WERI-Rb-1 (cell line): ENCODE results near the gene MAML2.

Source experiments
- DNase-seq: peaks from one replicate; pipeline ENCODE4 v3.0.0-alpha.2; 2020
- H3K27ac ChIP-seq: fragments of 250-450 bp; sonication (Bioruptor Pico); 2 replicates; pipeline ENCODE4 v1.5.1; 2020; ENCODE audit warnings: mild to moderate bottlenecking, moderate library complexity
- H3K27me3 ChIP-seq: fragments of 250-450 bp; sonication (Bioruptor Pico); 2 replicates; pipeline ENCODE4 v1.5.1; 2021; ENCODE audit warnings: mild to moderate bottlenecking, low read depth, moderate library complexity; ENCODE audit not compliant: insufficient read depth, severe bottlenecking
- H3K36me3 ChIP-seq: fragments of 250-450 bp; sonication (Bioruptor Pico); 2 replicates; pipeline ENCODE4 v1.5.1; 2020; ENCODE audit warnings: mild to moderate bottlenecking, moderate library complexity
- H3K4me3 ChIP-seq: 2 replicates; pipeline ENCODE4 v1.5.1; 2011; ENCODE audit warnings: low read depth, mild to moderate bottlenecking, control low read depth, low read length
- H3K9me3 ChIP-seq: fragments of 250-450 bp; sonication (Bioruptor Pico); 2 replicates; pipeline ENCODE4 v1.5.1; 2021; ENCODE audit warnings: mild to moderate bottlenecking, moderate library complexity; ENCODE audit not compliant: severe bottlenecking
- TF ChIP-seq, protein P1 (sequence below): IDR thresholded peaks from 2 replicates; pipeline ENCODE4 v1.5.1; 2011; ENCODE audit warnings: low read depth, mild to moderate bottlenecking, control low read depth, inconsistent platforms, low read length

Gene MAML2

GRCh38 chr11:95931916-95932315 lies 411.1 kb downstream of the MAML2 start:
- no peaks in the 10 kb centered on the region for H3K36me3 ChIP-seq
- no peak for DNase-seq
- peaks cover 3% of the 10 kb centered on the region for H3K9me3 ChIP-seq
- no peak overlapping the region for H3K27ac ChIP-seq
- TF ChIP-seq, protein P1, sequence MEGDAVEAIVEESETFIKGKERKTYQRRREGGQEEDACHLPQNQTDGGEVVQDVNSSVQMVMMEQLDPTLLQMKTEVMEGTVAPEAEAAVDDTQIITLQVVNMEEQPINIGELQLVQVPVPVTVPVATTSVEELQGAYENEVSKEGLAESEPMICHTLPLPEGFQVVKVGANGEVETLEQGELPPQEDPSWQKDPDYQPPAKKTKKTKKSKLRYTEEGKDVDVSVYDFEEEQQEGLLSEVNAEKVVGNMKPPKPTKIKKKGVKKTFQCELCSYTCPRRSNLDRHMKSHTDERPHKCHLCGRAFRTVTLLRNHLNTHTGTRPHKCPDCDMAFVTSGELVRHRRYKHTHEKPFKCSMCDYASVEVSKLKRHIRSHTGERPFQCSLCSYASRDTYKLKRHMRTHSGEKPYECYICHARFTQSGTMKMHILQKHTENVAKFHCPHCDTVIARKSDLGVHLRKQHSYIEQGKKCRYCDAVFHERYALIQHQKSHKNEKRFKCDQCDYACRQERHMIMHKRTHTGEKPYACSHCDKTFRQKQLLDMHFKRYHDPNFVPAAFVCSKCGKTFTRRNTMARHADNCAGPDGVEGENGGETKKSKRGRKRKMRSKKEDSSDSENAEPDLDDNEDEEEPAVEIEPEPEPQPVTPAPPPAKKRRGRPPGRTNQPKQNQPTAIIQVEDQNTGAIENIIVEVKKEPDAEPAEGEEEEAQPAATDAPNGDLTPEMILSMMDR, result no peak
- H3K27me3 ChIP-seq, result no peaks in the 10 kb centered on the region
- H3K4me3 ChIP-seq, result no peak overlapping the region

DNA sequence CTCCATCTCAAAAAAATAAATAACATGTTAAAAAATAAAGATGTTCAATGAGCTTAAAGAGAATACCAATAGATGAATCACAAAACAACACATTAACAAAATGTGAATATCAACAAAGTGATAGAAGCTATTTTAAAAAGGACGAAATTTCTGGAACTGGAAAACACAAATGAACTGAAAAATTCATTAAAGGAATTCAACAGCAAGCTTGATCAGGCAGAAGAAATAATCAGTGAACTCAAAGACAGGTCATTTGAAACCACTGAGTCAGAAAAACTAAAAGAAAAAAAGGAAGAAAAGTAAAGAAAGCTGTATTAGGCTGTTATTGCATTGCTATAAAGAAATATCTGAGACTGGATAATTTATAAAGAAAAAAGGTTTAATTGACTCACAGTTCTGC lies 412.0 kb downstream of the MAML2 start:
- TF ChIP-seq, protein P1, result no peak

GRCh38 chr11:95926726-95927125 lies 416.3 kb downstream of the MAML2 start:
- DNase-seq, result no peak
- H3K27ac ChIP-seq, result no peak overlapping the region
- TF ChIP-seq, protein P1, result no peak
- H3K4me3 ChIP-seq, result no peak overlapping the region
- no peaks in the 10 kb centered on the region for H3K36me3 ChIP-seq
- H3K27me3 ChIP-seq, result no peaks in the 10 kb centered on the region
- H3K9me3 ChIP-seq, result peaks cover 3% of the 10 kb centered on the region

More for the DNA sequence above, 412.0 kb downstream of the MAML2 start:
- peaks cover 3% of the 10 kb centered on the region for H3K9me3 ChIP-seq
- H3K36me3 ChIP-seq, result no peaks in the 10 kb centered on the region
- H3K4me3 ChIP-seq, result no peak overlapping the region
- DNase-seq, result no peak
- H3K27ac ChIP-seq, result no peak overlapping the region
- H3K27me3 ChIP-seq, result no peaks in the 10 kb centered on the region
